ENCODE data around the gene BCL6.

DNA sequence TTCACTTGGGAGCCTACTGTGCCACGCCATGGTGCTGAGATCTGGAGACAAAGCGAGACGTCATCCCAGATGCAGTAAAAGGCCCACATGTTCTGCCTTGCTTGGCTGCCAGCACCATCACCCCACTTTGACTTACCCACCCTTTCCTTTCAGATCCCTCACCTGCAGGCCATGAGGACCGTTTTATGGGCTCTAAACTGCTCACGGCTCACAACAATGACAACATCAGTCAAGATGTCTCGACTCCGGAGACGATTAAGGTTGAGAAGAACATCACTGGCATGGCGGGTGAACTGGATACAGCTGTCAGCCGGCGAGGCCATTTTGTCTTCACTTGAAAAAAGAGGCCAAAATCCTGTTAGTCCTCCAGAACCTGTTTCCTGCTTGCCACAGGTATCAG lies 11.9 kb downstream of the BCL6 start:
- TF ChIP-seq CTCF (IDR thresholded peaks at IDR 0.05; ENCODE audit: insufficient read depth, low read depth, low read length), result no peak
- TF ChIP-seq EZH2 (IDR thresholded peaks at IDR 0.05; ENCODE audit: insufficient read depth, low read length), result no peak
